Jurkat, Clone E6-1 (cell line): ENCODE results near the gene MTUS2.
"Not testable (repeated sequence)": the region's sequence is repeated elsewhere in the genome, so short reads cannot be mapped to it uniquely, and the experiment has no call there.

ENCODE experiments used
- DNase-seq: peaks from one replicate; pipeline ENCODE4 v3.0.0-alpha.2; 2011; ENCODE audit warnings: low read depth, low spot score
- H3K4me3 ChIP-seq: 2 replicates; pipeline ENCODE4 v1.5.1; 2011; ENCODE audit warnings: mild to moderate bottlenecking, low read length, control low read depth, moderate library complexity

The MTUS2 gene

GRCh38 chr13:28953714-28954418 is 133.7 kb downstream of the MTUS2 start:
- H3K4me3 ChIP-seq: no peak overlapping the region
- DNase-seq: peak; percentile 10

GRCh38 chr13:28954419-28954725 is 134.2 kb downstream of the MTUS2 start:
- no peak for DNase-seq
- H3K4me3 ChIP-seq: no peak overlapping the region

- no peak for DNase-seq
- no peak overlapping the region for H3K4me3 ChIP-seq
Observed at GRCh38 chr13:28954810-28955209, 134.7 kb downstream of the MTUS2 start.

GRCh38 chr13:28955264-28955966 is 135.3 kb downstream of the MTUS2 start:
- DNase-seq: no peak

GRCh38 chr13:28958018-28958417 is 137.9 kb downstream of the MTUS2 start:
- no peak for DNase-seq
- no peak overlapping the region for H3K4me3 ChIP-seq

More at GRCh38 chr13:28955264-28955966, 135.3 kb downstream of the MTUS2 start:
- H3K4me3 ChIP-seq: no peak overlapping the region

- H3K4me3 ChIP-seq: no peak overlapping the region
Observed at GRCh38 chr13:28958441-28958840, 138.3 kb downstream of the MTUS2 start.

GRCh38 chr13:28964052-28964451 is 143.9 kb downstream of the MTUS2 start:
- DNase-seq: no peak
- H3K4me3 ChIP-seq: no peak overlapping the region

More at GRCh38 chr13:28958441-28958840, 138.3 kb downstream of the MTUS2 start:
- no peak for DNase-seq

- DNase-seq: no peak
- no peak overlapping the region for H3K4me3 ChIP-seq
Observed at GRCh38 chr13:28964803-28965202, 144.7 kb downstream of the MTUS2 start.

- no peak for DNase-seq
- no peak overlapping the region for H3K4me3 ChIP-seq
Observed at GRCh38 chr13:28967029-28967915, 147.1 kb downstream of the MTUS2 start.

- DNase-seq: no peak
- no peak overlapping the region for H3K4me3 ChIP-seq
Observed at GRCh38 chr13:28976195-28976594, 156.1 kb downstream of the MTUS2 start.

GRCh38 chr13:28976636-28977035 is 156.5 kb downstream of the MTUS2 start:
- DNase-seq: no peak
- no peak overlapping the region for H3K4me3 ChIP-seq

- H3K4me3 ChIP-seq: no peak overlapping the region
- DNase-seq: no peak
Observed at GRCh38 chr13:28978574-28978973, 158.4 kb downstream of the MTUS2 start.

- no peak overlapping the region for H3K4me3 ChIP-seq
- no peak for DNase-seq
Observed at GRCh38 chr13:28981530-28981929, 161.4 kb downstream of the MTUS2 start.

GRCh38 chr13:28983641-28984040 is 163.5 kb downstream of the MTUS2 start:
- peak; percentile 9 for DNase-seq
- no peak overlapping the region for H3K4me3 ChIP-seq

- no peak overlapping the region for H3K4me3 ChIP-seq
Observed at GRCh38 chr13:28984326-28984725, 164.2 kb downstream of the MTUS2 start.

GRCh38 chr13:28984825-28985224 is 164.7 kb downstream of the MTUS2 start:
- DNase-seq: no peak
- no peak overlapping the region for H3K4me3 ChIP-seq

More at GRCh38 chr13:28984326-28984725, 164.2 kb downstream of the MTUS2 start:
- no peak for DNase-seq

- DNase-seq: not testable (repeated sequence)
Observed at GRCh38 chr13:28990378-28990777, 170.2 kb downstream of the MTUS2 start.

GRCh38 chr13:28991764-28992163 is 171.6 kb downstream of the MTUS2 start:
- H3K4me3 ChIP-seq: no peak overlapping the region

More at GRCh38 chr13:28990378-28990777, 170.2 kb downstream of the MTUS2 start:
- H3K4me3 ChIP-seq: not testable (repeated sequence)

GRCh38 chr13:29000826-29001225 is 180.7 kb downstream of the MTUS2 start:
- no peak for DNase-seq
- no peak overlapping the region for H3K4me3 ChIP-seq

More at GRCh38 chr13:28991764-28992163, 171.6 kb downstream of the MTUS2 start:
- no peak for DNase-seq
